ENCODE data around the gene FADS2.
A peak's percentile ranks its signal among the peaks of the same experiment; 100 is the strongest.

FADS2 gene

DNA sequence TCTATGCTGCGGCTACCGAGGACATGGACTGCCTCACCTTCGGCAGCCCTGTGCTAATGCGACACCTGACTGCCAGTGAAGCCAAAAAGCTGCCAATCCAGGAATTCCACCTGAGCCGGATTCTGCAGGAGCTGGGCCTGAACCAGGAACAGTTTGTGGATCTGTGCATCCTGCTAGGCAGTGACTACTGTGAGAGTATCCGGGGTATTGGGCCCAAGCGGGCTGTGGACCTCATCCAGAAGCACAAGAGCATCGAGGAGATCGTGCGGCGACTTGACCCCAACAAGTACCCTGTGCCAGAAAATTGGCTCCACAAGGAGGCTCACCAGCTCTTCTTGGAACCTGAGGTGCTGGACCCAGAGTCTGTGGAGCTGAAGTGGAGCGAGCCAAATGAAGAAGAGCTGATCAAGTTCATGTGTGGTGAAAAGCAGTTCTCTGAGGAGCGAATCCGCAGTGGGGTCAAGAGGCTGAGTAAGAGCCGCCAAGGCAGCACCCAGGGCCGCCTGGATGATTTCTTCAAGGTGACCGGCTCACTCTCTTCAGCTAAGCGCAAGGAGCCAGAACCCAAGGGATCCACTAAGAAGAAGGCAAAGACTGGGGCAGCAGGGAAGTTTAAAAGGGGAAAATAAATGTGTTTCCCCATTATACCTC is 32.1 kb upstream of the FADS2 start:
- H3K4me3 ChIP-seq (ENCODE audit: low read length) = no peak overlapping the region
- TF ChIP-seq, protein P1, sequence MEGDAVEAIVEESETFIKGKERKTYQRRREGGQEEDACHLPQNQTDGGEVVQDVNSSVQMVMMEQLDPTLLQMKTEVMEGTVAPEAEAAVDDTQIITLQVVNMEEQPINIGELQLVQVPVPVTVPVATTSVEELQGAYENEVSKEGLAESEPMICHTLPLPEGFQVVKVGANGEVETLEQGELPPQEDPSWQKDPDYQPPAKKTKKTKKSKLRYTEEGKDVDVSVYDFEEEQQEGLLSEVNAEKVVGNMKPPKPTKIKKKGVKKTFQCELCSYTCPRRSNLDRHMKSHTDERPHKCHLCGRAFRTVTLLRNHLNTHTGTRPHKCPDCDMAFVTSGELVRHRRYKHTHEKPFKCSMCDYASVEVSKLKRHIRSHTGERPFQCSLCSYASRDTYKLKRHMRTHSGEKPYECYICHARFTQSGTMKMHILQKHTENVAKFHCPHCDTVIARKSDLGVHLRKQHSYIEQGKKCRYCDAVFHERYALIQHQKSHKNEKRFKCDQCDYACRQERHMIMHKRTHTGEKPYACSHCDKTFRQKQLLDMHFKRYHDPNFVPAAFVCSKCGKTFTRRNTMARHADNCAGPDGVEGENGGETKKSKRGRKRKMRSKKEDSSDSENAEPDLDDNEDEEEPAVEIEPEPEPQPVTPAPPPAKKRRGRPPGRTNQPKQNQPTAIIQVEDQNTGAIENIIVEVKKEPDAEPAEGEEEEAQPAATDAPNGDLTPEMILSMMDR (conservative IDR thresholded peaks at IDR 0.05; ENCODE audit: low read length) = no peak

DNA sequence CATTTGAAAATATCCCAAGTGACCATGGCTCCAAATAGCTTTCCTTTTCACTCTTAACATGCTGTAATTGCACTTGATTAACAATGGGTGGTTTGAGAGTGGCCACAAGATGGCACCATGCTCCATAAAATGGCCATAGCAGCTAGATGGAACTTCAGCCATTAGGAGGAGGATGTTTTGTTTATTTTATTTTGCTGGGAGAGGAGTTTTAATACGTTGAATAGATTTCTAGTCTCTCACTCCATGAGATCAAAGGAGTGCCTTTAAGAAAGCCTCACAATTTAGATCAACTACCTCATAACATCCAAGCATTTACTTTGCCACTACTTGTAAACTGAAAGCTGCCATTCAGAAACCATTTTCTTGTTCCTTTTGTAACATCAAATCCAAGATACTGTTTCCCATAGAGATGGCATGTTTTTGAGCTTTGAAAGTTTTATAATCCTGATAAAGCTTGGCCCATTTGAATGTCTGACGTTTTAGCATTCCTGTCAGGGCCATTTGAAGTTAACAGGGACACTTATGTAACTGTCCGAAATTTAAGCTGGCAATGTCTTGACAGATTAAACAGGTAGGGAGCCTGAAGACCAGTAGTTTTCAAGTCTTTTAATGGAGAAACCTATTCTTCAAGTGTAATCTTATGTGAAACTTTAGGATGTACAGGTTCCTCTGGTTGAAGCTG is 30.7 kb upstream of the FADS2 start:
- DNase-seq (ENCODE audit: low read depth) = peak; percentile 84
- H3K4me3 ChIP-seq (ENCODE audit: low read length) = no peak overlapping the region
- TF ChIP-seq, protein P1 (conservative IDR thresholded peaks at IDR 0.05; ENCODE audit: low read length) = peak; percentile 94

More for the DNA sequence above, 32.1 kb upstream of the FADS2 start:
- no peak for DNase-seq (ENCODE audit: low read depth)

DNA sequence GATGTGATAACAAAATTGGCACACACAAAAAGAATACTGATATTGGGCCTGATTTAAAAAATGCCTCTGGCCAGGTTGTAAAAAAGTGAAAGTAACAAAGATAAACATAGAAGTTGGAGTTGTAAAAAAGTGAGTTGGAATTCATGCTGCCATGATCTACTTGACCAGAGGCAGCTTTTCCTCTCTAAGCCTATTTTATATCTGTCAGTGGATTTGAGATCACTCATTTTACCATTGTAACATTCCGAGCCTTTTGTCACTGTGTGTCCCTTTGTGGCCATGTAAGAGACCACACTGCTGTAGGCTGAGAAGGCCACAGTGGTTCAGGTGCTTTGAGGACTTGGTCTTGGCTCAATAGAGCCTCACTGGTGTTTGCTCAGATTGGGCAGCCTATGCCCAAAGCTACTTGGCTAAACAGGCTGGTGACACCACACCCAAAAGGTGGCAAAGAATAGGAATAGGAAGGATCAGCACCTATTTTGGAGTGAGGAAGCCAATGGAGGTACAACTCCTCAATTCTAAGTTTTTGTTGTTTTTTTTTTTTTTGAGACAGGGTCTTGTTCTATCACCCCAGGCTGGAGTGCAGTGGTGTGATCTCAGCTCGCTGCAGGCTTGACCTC is 28.3 kb upstream of the FADS2 start:
- H3K4me3 ChIP-seq (ENCODE audit: low read length) = no peak overlapping the region
- TF ChIP-seq, protein P1 (conservative IDR thresholded peaks at IDR 0.05; ENCODE audit: low read length) = no peak
- no peak for DNase-seq (ENCODE audit: low read depth)

DNA sequence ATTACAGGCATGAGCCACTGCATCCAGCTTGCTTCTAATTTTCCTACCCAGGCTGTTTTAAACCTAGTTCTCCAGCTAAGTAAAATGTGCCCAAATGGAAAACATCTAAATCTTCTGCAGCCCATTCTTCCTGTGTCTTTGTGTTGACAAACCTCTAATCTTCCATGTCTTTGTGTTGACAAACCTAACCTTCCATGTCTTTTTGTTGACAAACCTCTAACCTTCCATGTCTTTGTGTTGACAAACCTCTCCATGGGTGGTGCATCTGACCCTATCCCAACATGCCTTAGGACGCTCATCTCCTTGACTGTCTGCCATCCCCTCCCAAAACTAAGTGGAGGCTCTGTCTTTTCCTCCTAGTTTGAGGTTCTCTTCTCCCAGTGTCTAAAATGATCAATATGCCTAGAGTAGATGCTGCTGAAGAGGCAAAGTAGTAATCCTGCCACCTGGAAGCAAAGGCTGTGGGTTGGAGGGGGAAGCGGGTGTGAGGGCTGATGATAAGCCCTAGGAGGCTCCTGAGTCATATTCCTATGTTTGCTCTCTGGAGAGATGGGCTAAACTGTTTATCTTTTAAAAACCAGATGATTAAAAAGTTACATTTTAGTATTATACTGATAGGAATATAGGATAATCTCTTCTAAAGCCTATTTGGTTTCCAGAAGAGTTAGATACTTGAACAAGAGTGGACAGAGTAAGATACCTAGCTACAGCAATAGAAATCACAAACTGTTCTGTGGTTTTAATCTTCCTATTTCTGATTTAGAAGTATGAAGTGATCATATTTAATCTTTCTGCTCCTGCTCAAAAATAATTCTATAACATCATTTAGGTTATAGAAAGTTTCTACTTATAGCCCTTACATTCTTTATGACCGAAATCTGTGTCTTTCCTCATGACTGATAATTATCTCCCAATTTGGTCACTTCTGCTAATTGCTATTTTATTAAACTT is 27.5 kb upstream of the FADS2 start:
- TF ChIP-seq, protein P1 (conservative IDR thresholded peaks at IDR 0.05; ENCODE audit: low read length) = no peak
- DNase-seq (ENCODE audit: low read depth) = no peak
- no peak overlapping the region for H3K4me3 ChIP-seq (ENCODE audit: low read length)

DNA sequence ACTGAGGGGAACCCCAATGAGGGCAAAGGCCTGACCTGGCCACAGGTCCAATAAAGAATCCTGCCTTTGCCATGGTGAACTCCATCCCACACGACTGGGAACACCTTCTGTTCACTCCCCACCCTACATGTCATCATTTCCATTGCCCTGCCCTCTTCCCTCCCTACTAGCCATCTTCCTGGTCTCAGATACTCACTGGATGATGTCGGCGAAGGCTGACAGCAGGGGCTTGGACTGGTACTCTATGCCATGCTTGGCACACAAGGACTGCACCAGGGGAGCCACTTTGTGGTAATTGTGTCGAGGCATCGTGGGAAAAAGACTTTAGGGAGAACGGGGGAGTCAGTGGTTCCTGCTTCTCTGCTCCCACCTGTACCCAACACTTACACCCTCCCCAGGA is 25.5 kb upstream of the FADS2 start:
- DNase-seq (ENCODE audit: low read depth) = no peak
- H3K4me3 ChIP-seq (ENCODE audit: low read length) = no peak overlapping the region
- TF ChIP-seq, protein P1 (conservative IDR thresholded peaks at IDR 0.05; ENCODE audit: low read length) = no peak

DNA sequence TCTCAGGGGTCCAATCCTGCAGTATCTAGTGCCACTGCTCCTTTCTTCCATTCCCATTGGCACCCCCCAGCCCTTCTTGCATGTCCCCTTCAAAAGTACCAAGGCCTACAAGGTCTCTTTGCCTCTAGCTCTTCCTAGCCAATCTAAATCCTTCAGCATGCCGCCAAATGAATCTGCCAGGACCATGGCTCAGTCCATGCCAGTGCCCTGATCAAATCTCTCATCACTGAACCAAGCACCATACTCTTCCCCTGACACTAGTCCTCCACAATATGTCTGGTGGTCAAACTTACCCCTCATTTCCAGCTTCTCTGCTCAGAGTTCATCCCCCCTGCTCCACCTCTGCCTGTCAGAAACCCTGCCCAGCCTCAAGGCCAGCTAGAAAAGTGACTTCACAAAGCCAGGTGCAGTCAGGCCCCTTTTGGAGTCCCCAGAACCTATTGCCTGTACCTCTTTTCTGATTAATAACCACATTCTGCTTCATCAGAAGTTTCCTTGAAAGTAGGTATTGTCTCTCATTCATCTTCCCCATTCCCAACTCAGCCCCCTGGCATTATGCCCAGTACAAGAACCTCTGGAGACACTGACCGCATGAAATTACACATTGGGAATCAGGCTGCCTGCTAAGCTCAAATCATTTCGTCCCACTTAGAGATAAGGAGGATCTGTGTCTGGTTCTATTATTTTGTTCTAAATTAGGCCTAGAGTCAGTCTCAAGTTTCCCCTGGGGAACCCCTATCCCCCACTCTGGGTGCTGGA is 24.0 kb upstream of the FADS2 start:
- TF ChIP-seq, protein P1 (conservative IDR thresholded peaks at IDR 0.05; ENCODE audit: low read length) = no peak
- no peak overlapping the region for H3K4me3 ChIP-seq (ENCODE audit: low read length)
- DNase-seq (ENCODE audit: low read depth) = no peak
